OCI-LY7 (cell line): ENCODE results near the gene GTF2IRD1. TPM values are rescaled to one million over a fixed set of nuclear protein-coding genes. Genes with fewer than 3 reads are reported as not detected.
"Not testable (repeated sequence)": the region's sequence is repeated elsewhere in the genome, so short reads cannot be mapped to it uniquely, and the experiment has no call there.

ENCODE experiments used
- BruUV-seq: library from RNA; stranded (reverse); fragments of 400-500 nt; replicated peaks from 2 replicates; lab custom pipeline; 2021; lab: Mats Ljungman, UMichigan
- CTCF ChIA-PET: fragments of 300-600 bp; sonication (Branson Sonifier 250); formaldehyde crosslinking; loops from one replicate; lab custom pipeline; 2022; ENCODE audit warnings: antibody characterized with exemption; ENCODE audit not compliant: unreplicated experiment; lab: Charles Lee
- POLR2A ChIA-PET: fragments of 300-600 bp; sonication (Branson Sonifier 250); formaldehyde crosslinking; loops from one replicate; lab custom pipeline; 2022; ENCODE audit warnings: antibody characterized with exemption; lab: Charles Lee
- DNase-seq: peaks from one replicate; pipeline ENCODE4 v3.0.0-alpha.2; 2015; ENCODE audit warnings: low spot score
- H2AFZ ChIP-seq: fragments of 200-600 bp; sonication (generic), shearing (Covaris generic); 2 replicates; pipeline ENCODE4 v1.6.1; 2014; ENCODE audit warnings: mild to moderate bottlenecking, antibody characterized with exemption, low read length, moderate library complexity
- H3K27ac ChIP-seq: fragments of 200-600 bp; sonication (generic); 2 replicates; pipeline ENCODE4 v1.5.1; 2014; ENCODE audit warnings: mixed run types, low read depth, mild to moderate bottlenecking, moderate library complexity, low read length, inconsistent platforms; ENCODE audit not compliant: poor library complexity, severe bottlenecking
- H3K36me3 ChIP-seq: fragments of 200-600 bp; sonication (generic); 2 replicates; pipeline ENCODE4 v1.6.1; 2014; ENCODE audit warnings: mild to moderate bottlenecking, antibody characterized with exemption, low read length, moderate library complexity, mixed read lengths; ENCODE audit not compliant: insufficient read depth
- H3K4me1 ChIP-seq: fragments of 200-600 bp; sonication (generic); 2 replicates; pipeline ENCODE4 v1.5.1; 2014; ENCODE audit warnings: mild to moderate bottlenecking, low read length; ENCODE audit not compliant: insufficient read depth, poor library complexity, severe bottlenecking
- H3K4me2 ChIP-seq: fragments of 200-600 bp; sonication (generic); 2 replicates; pipeline ENCODE4 v1.6.1; 2014; ENCODE audit warnings: mild to moderate bottlenecking, low read length
- H3K4me3 ChIP-seq: fragments of 200-600 bp; sonication (generic); 2 replicates; pipeline ENCODE4 v1.5.1; 2014; ENCODE audit warnings: mild to moderate bottlenecking, low read depth, low read length; ENCODE audit not compliant: poor library complexity, severe bottlenecking
- H3K79me2 ChIP-seq: fragments of 200-600 bp; sonication (generic); 2 replicates; pipeline ENCODE4 v1.6.1; 2016; ENCODE audit warnings: low read depth, mild to moderate bottlenecking, low read length, moderate library complexity, mixed read lengths; ENCODE audit not compliant: insufficient read depth
- H3K9me2 ChIP-seq: fragments of 200-600 bp; sonication (generic); 2 replicates; pipeline ENCODE4 v1.6.1; 2016; ENCODE audit warnings: mild to moderate bottlenecking, low read length, mixed read lengths; ENCODE audit not compliant: insufficient read depth
- H3K9me3 ChIP-seq: fragments of 200-600 bp; sonication (generic); 2 replicates; pipeline ENCODE4 v1.6.1; 2014; ENCODE audit warnings: mild to moderate bottlenecking, mixed run types, low read length, mixed read lengths
- H4K20me1 ChIP-seq: fragments of 200-600 bp; sonication (generic); 2 replicates; pipeline ENCODE4 v1.6.1; 2014; ENCODE audit warnings: mild to moderate bottlenecking, antibody characterized with exemption, low read length, moderate library complexity, mixed read lengths; ENCODE audit not compliant: insufficient read depth
- EZH2phosphoT487 ChIP-seq: fragments of 200-600 bp; sonication (generic); IDR thresholded peaks from 2 replicates; pipeline ENCODE4 v1.6.1; 2018; ENCODE audit warnings: low read depth, borderline replicate concordance, mild to moderate bottlenecking, mixed run types, antibody characterized with exemption, low read length, moderate library complexity, mixed read lengths
- intact Hi-C: fragments of 100-400 bp; cut with micrococcal nuclease; formaldehyde crosslinking; loops from one replicate; pipeline ENCODE4 v1.10.0; 2022; ENCODE audit not compliant: unreplicated experiment
- total RNA-seq, 2 experiments: library from RNA; depleted of rRNA in 1 of 2; stranded (reverse); fragments of >200 nt in 1 of 2; shearing (Covaris generic) in 1 of 2; gene quantifications; 2 replicates each; pipeline ENCODE4 v1.2.3, GENCODE V29; 2014 to 2022
- TF ChIP-seq, protein P1 (sequence below): fragments of 200-600 bp; sonication (generic); conservative IDR thresholded peaks from 2 replicates; pipeline ENCODE4 v1.5.1; 2014; ENCODE audit warnings: mild to moderate bottlenecking, antibody characterized with exemption, low read length, moderate library complexity, mixed read lengths

GTF2IRD1 gene
- total RNA-seq, 2 experiments from 2014 or later, result 4.4 to 34.3 TPM

DNA sequence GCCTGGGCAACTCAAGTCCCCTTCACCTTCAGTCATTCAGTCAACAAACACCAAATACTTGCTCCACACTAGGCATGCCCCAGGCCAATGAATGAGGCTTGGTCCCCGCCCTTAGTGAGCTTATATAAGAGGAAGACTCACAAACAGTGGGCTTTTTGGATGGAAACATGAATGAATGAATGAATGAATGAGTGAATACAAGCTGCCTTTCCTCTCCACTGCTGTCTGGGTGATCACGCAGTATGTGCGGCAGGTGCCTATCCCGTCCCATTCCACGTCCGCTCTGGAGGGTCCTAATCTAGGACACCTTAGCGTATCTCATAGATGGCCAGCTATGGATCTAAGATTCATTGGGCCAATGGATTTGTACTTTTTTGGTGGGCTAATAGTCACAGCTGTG, 184.0 kb downstream of the GTF2IRD1 start:
- Histone ChIP-seq H3K4me3 (no peak overlapping the region), H3K9me2 (no peaks in the 10 kb centered on the region), H3K36me3 (no peaks in the 10 kb centered on the region), H3K79me2 (no peaks in the 10 kb centered on the region), H3K4me1 (no peaks in the 10 kb centered on the region), H3K27ac (no peak overlapping the region), H3K9me3 (no peaks in the 10 kb centered on the region), H4K20me1 (no peaks in the 10 kb centered on the region), H2AFZ (no peak overlapping the region), H3K4me2 (no peak overlapping the region)
- CTCF ChIA-PET, result no interaction called here
- no TSS peak for BruUV-seq
- TF ChIP-seq, protein P1, sequence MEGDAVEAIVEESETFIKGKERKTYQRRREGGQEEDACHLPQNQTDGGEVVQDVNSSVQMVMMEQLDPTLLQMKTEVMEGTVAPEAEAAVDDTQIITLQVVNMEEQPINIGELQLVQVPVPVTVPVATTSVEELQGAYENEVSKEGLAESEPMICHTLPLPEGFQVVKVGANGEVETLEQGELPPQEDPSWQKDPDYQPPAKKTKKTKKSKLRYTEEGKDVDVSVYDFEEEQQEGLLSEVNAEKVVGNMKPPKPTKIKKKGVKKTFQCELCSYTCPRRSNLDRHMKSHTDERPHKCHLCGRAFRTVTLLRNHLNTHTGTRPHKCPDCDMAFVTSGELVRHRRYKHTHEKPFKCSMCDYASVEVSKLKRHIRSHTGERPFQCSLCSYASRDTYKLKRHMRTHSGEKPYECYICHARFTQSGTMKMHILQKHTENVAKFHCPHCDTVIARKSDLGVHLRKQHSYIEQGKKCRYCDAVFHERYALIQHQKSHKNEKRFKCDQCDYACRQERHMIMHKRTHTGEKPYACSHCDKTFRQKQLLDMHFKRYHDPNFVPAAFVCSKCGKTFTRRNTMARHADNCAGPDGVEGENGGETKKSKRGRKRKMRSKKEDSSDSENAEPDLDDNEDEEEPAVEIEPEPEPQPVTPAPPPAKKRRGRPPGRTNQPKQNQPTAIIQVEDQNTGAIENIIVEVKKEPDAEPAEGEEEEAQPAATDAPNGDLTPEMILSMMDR, result no peak
- TF ChIP-seq EZH2phosphoT487, result no peak
- intact Hi-C loops, result no loop called here
- no peak for DNase-seq
- POLR2A ChIA-PET, result interaction anchor here (1.3 kb wide), 1 partner anchor 19 kb away, joined by 5 read pairs; no protein-coding TSS in a partner anchor

GRCh38 chr7:74650055-74650454, 196.3 kb downstream of the GTF2IRD1 start:
- Histone ChIP-seq H3K79me2 (peaks cover 16% of the 10 kb centered on the region; the same call in 1 of the 2 replicates), H3K27ac (peak overlapping the region; percentile 79), H3K4me1 (peaks cover 31% of the 10 kb centered on the region), H3K4me3 (peak overlapping the region; percentile 69), H3K4me2 (peak overlapping the region; percentile 72), H2AFZ (peak overlapping the region; percentile 38; the same call in 1 of the 2 replicates)
- peak; percentile 88 for DNase-seq
- intact Hi-C loops, result loop anchor here (1.0 kb wide), 1 partner anchor 10 kb away; no protein-coding TSS in a partner anchor
- H4K20me1 ChIP-seq, H3K9me2 ChIP-seq, H3K36me3 ChIP-seq, BruUV-seq, H3K9me3 ChIP-seq, POLR2A ChIA-PET, CTCF ChIA-PET: not testable (repeated sequence)

DNA sequence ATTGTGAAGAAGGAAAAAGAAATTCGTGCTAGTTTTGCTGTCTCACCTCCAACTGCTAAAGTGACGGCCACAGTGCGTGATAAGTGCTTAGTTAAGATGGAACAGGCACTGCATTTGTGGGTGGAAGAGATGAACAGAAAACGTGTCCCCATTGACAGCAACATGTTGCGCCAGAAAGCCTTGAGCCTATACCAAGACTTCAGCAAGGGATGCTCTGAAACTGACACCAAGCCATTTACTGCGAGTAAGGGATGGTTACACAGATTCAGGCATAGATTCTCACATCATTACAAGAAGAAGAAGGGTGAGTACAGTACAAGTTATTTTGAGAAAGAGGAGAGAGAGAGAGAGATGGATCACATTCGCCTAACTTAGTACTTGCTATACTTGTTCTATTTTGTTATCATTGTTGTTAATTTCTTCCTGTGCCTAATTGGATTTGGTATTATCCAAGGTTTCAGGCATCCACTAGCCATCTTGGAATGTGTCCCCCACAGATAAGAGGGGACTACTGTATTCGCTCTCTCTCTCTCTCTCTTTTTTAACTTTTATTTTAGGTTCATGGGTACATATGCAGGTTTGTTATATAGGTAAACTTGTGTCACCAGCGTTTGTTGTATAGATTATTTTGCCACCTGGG, 196.9 kb downstream of the GTF2IRD1 start:
- Histone ChIP-seq H3K4me2 (peak overlapping the region; percentile 72), H2AFZ (peak overlapping the region; percentile 38; the same call in 1 of the 2 replicates), H3K4me3 (peak overlapping the region; percentile 69), H3K4me1 (peaks cover 36% of the 10 kb centered on the region), H3K79me2 (peaks cover 16% of the 10 kb centered on the region; the same call in 1 of the 2 replicates), H3K27ac (peak overlapping the region; percentile 79)
- H4K20me1 ChIP-seq, H3K9me2 ChIP-seq, H3K9me3 ChIP-seq, CTCF ChIA-PET, H3K36me3 ChIP-seq: not testable (repeated sequence)
- intact Hi-C loops, result loop anchor here (1.0 kb wide), 1 partner anchor 10 kb away; no protein-coding TSS in a partner anchor
- BruUV-seq, result TSS peak; percentile 98
- DNase-seq, result peak; percentile 61
- POLR2A ChIA-PET, result interaction anchor here (1.0 kb wide), 1 partner anchor 10 kb away, joined by 4 read pairs; no protein-coding TSS in a partner anchor

- intact Hi-C loops, H3K9me3 ChIP-seq, H4K20me1 ChIP-seq, BruUV-seq, H3K36me3 ChIP-seq, H3K9me2 ChIP-seq, CTCF ChIA-PET, DNase-seq: not testable (repeated sequence)
- POLR2A ChIA-PET, result interaction anchor here (1.0 kb wide), 1 partner anchor 10 kb away, joined by 4 read pairs; no protein-coding TSS in a partner anchor
- Histone ChIP-seq H3K4me1 (peaks cover 41% of the 10 kb centered on the region), H3K4me2 (peak overlapping the region; percentile 72), H3K27ac (peak overlapping the region; percentile 79), H2AFZ (peak overlapping the region; percentile 38; the same call in 1 of the 2 replicates), H3K4me3 (peak overlapping the region; percentile 69), H3K79me2 (peaks cover 16% of the 10 kb centered on the region; the same call in 1 of the 2 replicates)
Measured at GRCh38 chr7:74651133-74651504, 197.4 kb downstream of the GTF2IRD1 start.
